ENCODE results near the gene ARL5A.

DNA sequence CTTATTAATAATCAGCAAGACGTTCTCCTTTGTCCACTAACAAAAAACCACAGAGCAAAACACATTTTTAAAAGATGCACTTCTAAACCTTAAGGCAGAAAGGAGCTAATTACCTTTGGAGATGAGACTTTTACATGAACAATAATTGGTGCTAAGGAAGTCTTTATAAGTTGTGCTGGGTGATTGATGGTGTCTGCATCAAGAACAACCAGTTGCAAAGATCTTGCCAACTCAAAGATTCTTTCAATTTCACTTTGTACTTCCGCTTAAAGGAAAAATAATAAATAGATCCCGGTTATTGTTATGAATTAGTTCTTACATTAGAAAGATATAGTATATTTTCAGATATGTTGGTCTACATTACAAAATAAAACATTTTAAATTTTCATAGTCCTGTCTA lies 26.9 kb upstream of the ARL5A start:
- TF ChIP-seq, protein P1, sequence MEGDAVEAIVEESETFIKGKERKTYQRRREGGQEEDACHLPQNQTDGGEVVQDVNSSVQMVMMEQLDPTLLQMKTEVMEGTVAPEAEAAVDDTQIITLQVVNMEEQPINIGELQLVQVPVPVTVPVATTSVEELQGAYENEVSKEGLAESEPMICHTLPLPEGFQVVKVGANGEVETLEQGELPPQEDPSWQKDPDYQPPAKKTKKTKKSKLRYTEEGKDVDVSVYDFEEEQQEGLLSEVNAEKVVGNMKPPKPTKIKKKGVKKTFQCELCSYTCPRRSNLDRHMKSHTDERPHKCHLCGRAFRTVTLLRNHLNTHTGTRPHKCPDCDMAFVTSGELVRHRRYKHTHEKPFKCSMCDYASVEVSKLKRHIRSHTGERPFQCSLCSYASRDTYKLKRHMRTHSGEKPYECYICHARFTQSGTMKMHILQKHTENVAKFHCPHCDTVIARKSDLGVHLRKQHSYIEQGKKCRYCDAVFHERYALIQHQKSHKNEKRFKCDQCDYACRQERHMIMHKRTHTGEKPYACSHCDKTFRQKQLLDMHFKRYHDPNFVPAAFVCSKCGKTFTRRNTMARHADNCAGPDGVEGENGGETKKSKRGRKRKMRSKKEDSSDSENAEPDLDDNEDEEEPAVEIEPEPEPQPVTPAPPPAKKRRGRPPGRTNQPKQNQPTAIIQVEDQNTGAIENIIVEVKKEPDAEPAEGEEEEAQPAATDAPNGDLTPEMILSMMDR (IDR thresholded peaks at IDR 0.05): no peak
- no peak for TF ChIP-seq POLR2A (IDR thresholded peaks at IDR 0.05)

Data from lower leg skin (tissue), 3 donors.